DOHH2 (cell line): Measurements from ENCODE around the gene MYH15.

Source experiments
- H3F3A ChIP-seq: fragments of 200-600 bp; sonication (generic), shearing (Covaris generic); 2 replicates; pipeline ENCODE4 v1.6.0; 2016; ENCODE audit warnings: antibody characterized with exemption, mild to moderate bottlenecking; ENCODE audit not compliant: control insufficient read depth, insufficient read depth
- H3K27ac ChIP-seq: fragments of 200-600 bp; sonication (generic); 2 replicates; pipeline ENCODE4 v1.5.1; 2014; ENCODE audit warnings: low read depth, mild to moderate bottlenecking, low read length, moderate library complexity
- H3K27me3 ChIP-seq: fragments of 200-600 bp; sonication (generic); 2 replicates; pipeline ENCODE4 v1.6.1; 2014; ENCODE audit warnings: mild to moderate bottlenecking, low read length, mixed read lengths; ENCODE audit not compliant: control insufficient read depth
- H3K36me3 ChIP-seq: fragments of 200-600 bp; sonication (generic); 2 replicates; pipeline ENCODE4 v1.6.1; 2014; ENCODE audit warnings: mild to moderate bottlenecking, low read length, moderate library complexity, mixed read lengths; ENCODE audit not compliant: control insufficient read depth
- H3K4me1 ChIP-seq: fragments of 200-600 bp; sonication (generic); 2 replicates; pipeline ENCODE4 v1.6.1; 2014; ENCODE audit warnings: mild to moderate bottlenecking, low read length, mixed read lengths; ENCODE audit not compliant: control insufficient read depth
- H3K4me2 ChIP-seq: fragments of 200-600 bp; sonication (generic); 2 replicates; pipeline ENCODE4 v1.6.0; 2014; ENCODE audit warnings: mild to moderate bottlenecking, low read length, moderate library complexity
- H3K4me3 ChIP-seq: fragments of 200-600 bp; sonication (generic); 2 replicates; pipeline ENCODE4 v1.5.1; 2014; ENCODE audit warnings: mild to moderate bottlenecking, low read length, mixed read lengths
- H3K79me2 ChIP-seq: fragments of 200-600 bp; sonication (generic); 2 replicates; pipeline ENCODE4 v1.6.1; 2014; ENCODE audit warnings: mild to moderate bottlenecking, low read length, mixed read lengths; ENCODE audit not compliant: control insufficient read depth
- H3K9me2 ChIP-seq: fragments of 200-600 bp; sonication (generic); replicated peaks from 2 replicates; pipeline ENCODE4 v1.6.1; 2014; ENCODE audit warnings: mild to moderate bottlenecking, low read length, mixed read lengths; ENCODE audit not compliant: control insufficient read depth
- H3K9me3 ChIP-seq: fragments of 200-600 bp; sonication (generic); 2 replicates; pipeline ENCODE4 v1.6.1; 2014; ENCODE audit warnings: antibody characterized with exemption, low read length, mixed read lengths; ENCODE audit not compliant: control insufficient read depth, insufficient read depth
- H4K20me1 ChIP-seq: fragments of 200-600 bp; sonication (generic); 2 replicates; pipeline ENCODE4 v1.6.0; 2014; ENCODE audit warnings: low read depth, mild to moderate bottlenecking, antibody characterized with exemption, low read length, moderate library complexity; ENCODE audit not compliant: control insufficient read depth, insufficient read depth
- CTCF ChIP-seq: fragments of 200-600 bp; sonication (generic); IDR thresholded peaks from one replicate; pipeline ENCODE4 v1.5.1; 2014; ENCODE audit warnings: antibody characterized with exemption, mild to moderate bottlenecking, low read depth, low read length; ENCODE audit not compliant: poor library complexity, severe bottlenecking
- EZH2phosphoT487 ChIP-seq: fragments of 200-600 bp; sonication (generic); IDR thresholded peaks from 2 replicates; pipeline ENCODE4 v1.6.1; 2017; ENCODE audit warnings: borderline replicate concordance, mild to moderate bottlenecking, antibody characterized with exemption, low read length, moderate library complexity, mixed read lengths

Gene MYH15

GRCh38 chr3:108442281-108442680 lies 68.1 kb downstream of the MYH15 start:
- no peaks in the 10 kb centered on the region for H3F3A ChIP-seq
- peaks cover 13% of the 10 kb centered on the region; the same call in 1 of the 2 replicates for H3K9me3 ChIP-seq
- H3K9me2 ChIP-seq: no peaks in the 10 kb centered on the region
- no peaks in the 10 kb centered on the region for H3K79me2 ChIP-seq
- no peak overlapping the region for H3K4me3 ChIP-seq
- no peaks in the 10 kb centered on the region for H3K27me3 ChIP-seq
- no peak for TF ChIP-seq CTCF
- TF ChIP-seq EZH2phosphoT487: no peak
- no peaks in the 10 kb centered on the region for H4K20me1 ChIP-seq
- no peaks in the 10 kb centered on the region for H3K4me1 ChIP-seq
- H3K27ac ChIP-seq: no peak overlapping the region
- no peak overlapping the region for H3K4me2 ChIP-seq
- H3K36me3 ChIP-seq: 0 out of 2 replicates have a peak, but pooled peaks cover 2% of the 10 kb centered on the region

- Histone ChIP-seq H3K27ac (no peak overlapping the region), H3K4me2 (no peak overlapping the region)
- TF ChIP-seq CTCF: no peak
- TF ChIP-seq EZH2phosphoT487: no peak
Measured at GRCh38 chr3:108441518-108441917, 68.9 kb downstream of the MYH15 start.

GRCh38 chr3:108441071-108441507 lies 69.3 kb downstream of the MYH15 start:
- Histone ChIP-seq H3K4me2 (no peak overlapping the region), H3K27me3 (no peaks in the 10 kb centered on the region), H3F3A (no peaks in the 10 kb centered on the region), H3K9me3 (peaks cover 3% of the 10 kb centered on the region; the same call in 1 of the 2 replicates), H3K79me2 (no peaks in the 10 kb centered on the region), H3K36me3 (no peaks in the 10 kb centered on the region), H3K27ac (no peak overlapping the region), H3K4me1 (no peaks in the 10 kb centered on the region), H4K20me1 (no peaks in the 10 kb centered on the region), H3K9me2 (no peaks in the 10 kb centered on the region), H3K4me3 (no peak overlapping the region)
- TF ChIP-seq EZH2phosphoT487 (no peak), CTCF (no peak)

More at GRCh38 chr3:108441518-108441917, 68.9 kb downstream of the MYH15 start:
- no peaks in the 10 kb centered on the region for H3K79me2 ChIP-seq
- H3K36me3 ChIP-seq: no peaks in the 10 kb centered on the region
- no peaks in the 10 kb centered on the region for H4K20me1 ChIP-seq
- no peaks in the 10 kb centered on the region for H3F3A ChIP-seq
- H3K27me3 ChIP-seq: no peaks in the 10 kb centered on the region
- no peaks in the 10 kb centered on the region for H3K9me2 ChIP-seq
- H3K4me1 ChIP-seq: no peaks in the 10 kb centered on the region
- H3K9me3 ChIP-seq: peaks cover 7% of the 10 kb centered on the region; the same call in 1 of the 2 replicates
- no peak overlapping the region for H3K4me3 ChIP-seq
